ENCODE results near the gene DDX31.
"Not testable (repeated sequence)": the region's sequence is repeated elsewhere in the genome, so short reads cannot be mapped to it uniquely, and the experiment has no call there.

The DDX31 gene

GRCh38 chr9:132669698-132670456 is at the start of gene DDX31:
DDX31 (minus strand) TSS chr9:132669983; CDS start chr9:132669934, 49 bp downstream.
- Mint-ChIP-seq H3K27ac (peak within 1 kb of the TSS; percentile 98), H3K4me1 (peaks cover 39% of the 10 kb centered on the region), H3K4me3 (peak within 1 kb of the TSS; percentile 94), H3K27me3 (ENCODE audit: low read depth, poor library complexity) (no peaks in the 10 kb centered on the region), H3K36me3 (ENCODE audit: low read depth) (peaks cover 45% of the 10 kb centered on the region), H3K9me3 (peaks cover 13% of the 10 kb centered on the region)
- peak; percentile 90 for DNase-seq
- TF ChIP-seq CTCF (IDR thresholded peaks at IDR 0.05) = no peak

- H3K4me3 Mint-ChIP-seq; H3K9me3 Mint-ChIP-seq; H3K27me3 Mint-ChIP-seq (ENCODE audit: low read depth, poor library complexity); H3K36me3 Mint-ChIP-seq (ENCODE audit: low read depth); DNase-seq: not testable (repeated sequence)
- peak overlapping the region; percentile 86 for H3K27ac Mint-ChIP-seq
- H3K4me1 Mint-ChIP-seq = peaks cover 30% of the 10 kb centered on the region
Measured at GRCh38 chr9:132718381-132718928, 48.7 kb upstream of the DDX31 start.

- no peak overlapping the region for H3K4me3 Mint-ChIP-seq
Measured at GRCh38 chr9:132717326-132717945, 47.7 kb upstream of the DDX31 start.

GRCh38 chr9:132716007-132716406 is 46.2 kb upstream of the DDX31 start:
- H3K27ac Mint-ChIP-seq = no peak overlapping the region
- no peaks in the 10 kb centered on the region for H3K36me3 Mint-ChIP-seq (ENCODE audit: low read depth)
- H3K9me3 Mint-ChIP-seq = peaks cover 6% of the 10 kb centered on the region
- TF ChIP-seq CTCF (IDR thresholded peaks at IDR 0.05) = no peak
- peaks cover 23% of the 10 kb centered on the region for H3K4me1 Mint-ChIP-seq
- peaks cover 8% of the 10 kb centered on the region for H3K27me3 Mint-ChIP-seq (ENCODE audit: low read depth, poor library complexity)
- no peak overlapping the region for H3K4me3 Mint-ChIP-seq
- DNase-seq = no peak

More at GRCh38 chr9:132717326-132717945, 47.7 kb upstream of the DDX31 start:
- no peak for DNase-seq
- Mint-ChIP-seq H3K4me1 (peaks cover 23% of the 10 kb centered on the region), H3K27ac (no peak overlapping the region), H3K27me3 (ENCODE audit: low read depth, poor library complexity) (peaks cover 8% of the 10 kb centered on the region), H3K9me3 (peaks cover 3% of the 10 kb centered on the region), H3K36me3 (ENCODE audit: low read depth) (no peaks in the 10 kb centered on the region)
- TF ChIP-seq CTCF (IDR thresholded peaks at IDR 0.05) = no peak

GRCh38 chr9:132712753-132713152 is 43.0 kb upstream of the DDX31 start:
- H3K4me3 Mint-ChIP-seq = no peak overlapping the region
- DNase-seq = no peak
- H3K4me1 Mint-ChIP-seq = peaks cover 7% of the 10 kb centered on the region
- no peak for TF ChIP-seq CTCF (IDR thresholded peaks at IDR 0.05)
- no peaks in the 10 kb centered on the region for H3K36me3 Mint-ChIP-seq (ENCODE audit: low read depth)
- peaks cover 16% of the 10 kb centered on the region for H3K27me3 Mint-ChIP-seq (ENCODE audit: low read depth, poor library complexity)
- H3K9me3 Mint-ChIP-seq = peaks cover 6% of the 10 kb centered on the region
- H3K27ac Mint-ChIP-seq = no peak overlapping the region

- Mint-ChIP-seq H3K36me3 (ENCODE audit: low read depth) (no peaks in the 10 kb centered on the region), H3K4me1 (no peaks in the 10 kb centered on the region), H3K9me3 (peaks cover 6% of the 10 kb centered on the region), H3K27me3 (ENCODE audit: low read depth, poor library complexity) (peaks cover 16% of the 10 kb centered on the region), H3K4me3 (no peak overlapping the region), H3K27ac (no peak overlapping the region)
- no peak for DNase-seq
- no peak for TF ChIP-seq CTCF (IDR thresholded peaks at IDR 0.05)
Measured at GRCh38 chr9:132711846-132712245, 42.1 kb upstream of the DDX31 start.

GRCh38 chr9:132711152-132711551 is 41.4 kb upstream of the DDX31 start:
- H3K4me1 Mint-ChIP-seq; DNase-seq; H3K27ac Mint-ChIP-seq; H3K9me3 Mint-ChIP-seq; H3K36me3 Mint-ChIP-seq (ENCODE audit: low read depth); H3K4me3 Mint-ChIP-seq: not testable (repeated sequence)
- H3K27me3 Mint-ChIP-seq (ENCODE audit: low read depth, poor library complexity) = peaks cover 19% of the 10 kb centered on the region
